Cardiac muscle cell (in vitro differentiated cells and primary cell): ENCODE data around the gene NPIPB6. TPM values are rescaled to one million over a fixed set of nuclear protein-coding genes. Genes with fewer than 3 reads are reported as not detected.

Source experiments
- DNase-seq, 2 donors: peaks; one replicate each; pipeline versions ENCODE4 v3.0.0 to v3.0.0-alpha.2; 2010 to 2017; ENCODE audit warnings: low read depth in 1 of 2, low spot score in 1 of 2
- H3K27ac ChIP-seq: fragments of 200-600 bp; sonication (generic); 2 replicates; pipeline ENCODE4 v1.5.1; 2016
- H3K27me3 ChIP-seq: fragments of 200-600 bp; sonication (generic); 2 replicates; pipeline ENCODE4 v1.6.0; 2016; ENCODE audit warnings: control low read depth
- H3K36me3 ChIP-seq: fragments of 200-600 bp; sonication (generic); 2 replicates; pipeline ENCODE4 v1.5.1; 2016; ENCODE audit warnings: control low read depth
- H3K4me1 ChIP-seq: fragments of 200-600 bp; sonication (generic); 2 replicates; pipeline ENCODE4 v1.8.1; 2017; ENCODE audit warnings: low read depth, mild to moderate bottlenecking, mixed run types
- H3K4me3 ChIP-seq: fragments of 200-600 bp; sonication (generic); 2 replicates; pipeline ENCODE4 v1.5.1; 2016; ENCODE audit warnings: mild to moderate bottlenecking
- H3K9me3 ChIP-seq: fragments of 200-600 bp; sonication (generic); 2 replicates; pipeline ENCODE4 v1.5.1; 2017; ENCODE audit warnings: low read depth, mild to moderate bottlenecking, control low read depth
- polyA plus RNA-seq: library from polyadenylated mRNA; unstranded; fragments of >200 nt; fragmentation: Nextera tagmentation; extraction: Ambion mirVana; gene quantifications from 2 replicates; pipeline ENCODE4 v1.2.1, GENCODE V29; 2016
- total RNA-seq: library from RNA; depleted of rRNA; stranded (reverse); fragments of >200 nt; gene quantifications from 2 replicates; pipeline ENCODE4 v1.2.3, GENCODE V29; 2016
- TF ChIP-seq, protein P1 (sequence below): IDR thresholded peaks from 2 replicates; pipeline ENCODE4 v1.5.1; 2012; ENCODE audit warnings: low read depth, mild to moderate bottlenecking, low read length

Gene NPIPB6
- total and polyA plus RNA-seq, 2 experiments from 2014 or later: 3.2 to 4.9 TPM

GRCh38 chr16:28321700-28322411 lies 41.5 kb downstream of the NPIPB6 start:
- Histone ChIP-seq H3K4me3 (no peak overlapping the region), H3K4me1 (no peaks in the 10 kb centered on the region), H3K27ac (no peak overlapping the region), H3K36me3 (no peaks in the 10 kb centered on the region), H3K9me3 (no peaks in the 10 kb centered on the region), H3K27me3 (no peaks in the 10 kb centered on the region)
- peak; percentile 29 to 31 for DNase-seq
- TF ChIP-seq, protein P1, sequence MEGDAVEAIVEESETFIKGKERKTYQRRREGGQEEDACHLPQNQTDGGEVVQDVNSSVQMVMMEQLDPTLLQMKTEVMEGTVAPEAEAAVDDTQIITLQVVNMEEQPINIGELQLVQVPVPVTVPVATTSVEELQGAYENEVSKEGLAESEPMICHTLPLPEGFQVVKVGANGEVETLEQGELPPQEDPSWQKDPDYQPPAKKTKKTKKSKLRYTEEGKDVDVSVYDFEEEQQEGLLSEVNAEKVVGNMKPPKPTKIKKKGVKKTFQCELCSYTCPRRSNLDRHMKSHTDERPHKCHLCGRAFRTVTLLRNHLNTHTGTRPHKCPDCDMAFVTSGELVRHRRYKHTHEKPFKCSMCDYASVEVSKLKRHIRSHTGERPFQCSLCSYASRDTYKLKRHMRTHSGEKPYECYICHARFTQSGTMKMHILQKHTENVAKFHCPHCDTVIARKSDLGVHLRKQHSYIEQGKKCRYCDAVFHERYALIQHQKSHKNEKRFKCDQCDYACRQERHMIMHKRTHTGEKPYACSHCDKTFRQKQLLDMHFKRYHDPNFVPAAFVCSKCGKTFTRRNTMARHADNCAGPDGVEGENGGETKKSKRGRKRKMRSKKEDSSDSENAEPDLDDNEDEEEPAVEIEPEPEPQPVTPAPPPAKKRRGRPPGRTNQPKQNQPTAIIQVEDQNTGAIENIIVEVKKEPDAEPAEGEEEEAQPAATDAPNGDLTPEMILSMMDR: peak; percentile 87

- H3K4me1 ChIP-seq: no peaks in the 10 kb centered on the region
- TF ChIP-seq, protein P1: no peak
- H3K36me3 ChIP-seq: no peaks in the 10 kb centered on the region
- no peaks in the 10 kb centered on the region for H3K27me3 ChIP-seq
- DNase-seq: no peak
- H3K4me3 ChIP-seq: no peak overlapping the region
- no peak overlapping the region for H3K27ac ChIP-seq
- H3K9me3 ChIP-seq: no peaks in the 10 kb centered on the region
Observed at GRCh38 chr16:28320741-28321140, 42.6 kb downstream of the NPIPB6 start.

DNA sequence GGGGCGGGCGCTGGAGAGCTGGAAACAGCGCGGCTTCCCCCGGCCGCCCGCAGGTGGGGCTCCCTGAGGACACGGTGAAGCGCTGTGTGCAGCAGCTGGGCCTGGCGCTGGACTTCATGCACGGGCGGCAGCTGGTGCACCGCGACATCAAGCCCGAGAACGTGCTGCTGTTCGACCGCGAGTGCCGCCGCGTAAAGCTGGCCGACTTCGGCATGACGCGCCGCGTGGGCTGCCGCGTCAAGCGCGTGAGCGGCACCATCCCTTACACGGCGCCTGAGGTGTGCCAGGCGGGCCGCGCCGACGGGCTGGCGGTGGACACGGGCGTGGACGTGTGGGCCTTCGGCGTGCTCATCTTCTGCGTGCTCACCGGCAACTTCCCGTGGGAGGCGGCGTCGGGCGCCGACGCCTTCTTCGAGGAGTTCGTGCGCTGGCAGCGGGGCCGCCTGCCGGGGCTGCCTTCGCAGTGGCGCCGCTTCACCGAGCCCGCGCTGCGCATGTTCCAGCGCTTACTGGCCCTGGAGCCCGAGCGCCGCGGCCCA lies 43.2 kb downstream of the NPIPB6 start:
- Histone ChIP-seq H3K4me1 (no peaks in the 10 kb centered on the region), H3K36me3 (no peaks in the 10 kb centered on the region), H3K9me3 (no peaks in the 10 kb centered on the region), H3K4me3 (no peak overlapping the region), H3K27ac (no peak overlapping the region), H3K27me3 (no peaks in the 10 kb centered on the region)
- no peak for DNase-seq
- TF ChIP-seq, protein P1: no peak

DNA sequence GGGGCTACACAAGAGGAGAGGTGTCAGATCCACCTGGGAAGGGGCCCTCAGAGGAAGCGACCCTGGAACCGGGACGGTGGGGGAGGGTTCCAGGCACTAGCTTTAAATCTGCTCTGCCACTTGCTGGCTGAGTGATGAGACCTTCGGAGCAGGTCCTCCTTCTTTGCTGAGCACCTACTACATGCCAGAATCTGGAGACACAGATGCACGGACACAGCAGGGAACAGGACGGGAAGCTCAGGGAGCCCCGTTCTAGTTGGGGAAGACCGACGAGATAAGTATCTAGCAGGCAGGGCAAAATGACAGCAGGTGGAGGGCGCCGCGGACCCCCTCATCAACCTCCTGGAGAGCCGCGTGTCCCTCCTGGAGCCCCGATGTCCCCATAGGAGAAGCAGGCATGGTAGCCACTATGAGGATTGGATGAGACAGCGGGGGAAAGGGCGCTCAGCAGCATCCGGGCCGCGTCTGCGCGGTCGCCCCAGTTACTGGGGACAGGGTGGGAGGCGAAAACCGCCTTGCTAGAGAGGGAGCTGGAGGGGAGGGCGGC lies 43.8 kb downstream of the NPIPB6 start:
- DNase-seq: no peak
- TF ChIP-seq, protein P1: no peak

DNA sequence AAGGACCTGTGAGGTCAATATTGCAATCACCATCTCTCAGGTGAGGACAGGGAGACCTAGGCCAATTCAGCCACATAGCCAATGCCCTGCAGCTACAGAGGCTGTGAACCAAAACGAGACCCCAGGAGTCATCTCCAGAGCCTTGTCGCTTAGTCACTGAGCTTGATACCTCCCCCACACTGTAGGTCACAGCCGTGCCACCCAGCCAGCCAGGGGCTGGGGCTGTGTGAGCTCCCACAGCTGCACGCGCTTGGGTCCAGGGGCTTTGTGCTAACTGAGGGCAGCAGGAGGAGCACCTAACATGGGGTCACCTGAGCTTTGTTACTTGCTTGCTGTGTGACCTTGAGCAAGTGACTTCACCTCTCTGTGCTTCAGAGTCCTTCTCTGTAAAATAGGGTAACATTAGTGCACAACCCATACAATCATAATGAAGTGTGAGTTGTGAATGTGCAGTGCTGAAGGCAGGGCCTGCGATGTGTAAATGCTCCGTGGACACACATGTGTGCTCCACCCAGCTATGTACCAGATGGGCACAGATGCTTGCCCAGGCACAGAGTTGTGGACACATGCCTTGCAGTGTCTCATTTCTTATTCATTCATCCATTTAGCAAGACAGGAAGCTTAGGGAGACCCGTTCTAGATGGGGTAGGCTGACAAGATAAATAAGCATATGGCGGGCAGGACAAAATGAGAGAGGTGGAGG lies 45.1 kb downstream of the NPIPB6 start:
- DNase-seq: no peak
- H3K36me3 ChIP-seq: no peaks in the 10 kb centered on the region
- H3K4me1 ChIP-seq: no peaks in the 10 kb centered on the region
- H3K9me3 ChIP-seq: no peaks in the 10 kb centered on the region
- H3K27ac ChIP-seq: no peak overlapping the region
- TF ChIP-seq, protein P1: no peak
- no peaks in the 10 kb centered on the region for H3K27me3 ChIP-seq
- no peak overlapping the region for H3K4me3 ChIP-seq

More for the DNA sequence above, 43.8 kb downstream of the NPIPB6 start:
- H3K4me1 ChIP-seq: no peaks in the 10 kb centered on the region
- H3K36me3 ChIP-seq: no peaks in the 10 kb centered on the region
- no peak overlapping the region for H3K27ac ChIP-seq
- no peak overlapping the region for H3K4me3 ChIP-seq
- no peaks in the 10 kb centered on the region for H3K27me3 ChIP-seq
- H3K9me3 ChIP-seq: no peaks in the 10 kb centered on the region
